H1 (cell line): ENCODE data around the gene IKZF3. TPM values are rescaled to one million over a fixed set of nuclear protein-coding genes. Genes with fewer than 3 reads are reported as not detected.

Experiments used
- CBX8 ChIP-seq: fragments of 300-800, 300-1000 bp; sonication (generic); IDR thresholded peaks from 2 replicates; pipeline ENCODE4 v1.7.1; 2016; ENCODE audit warnings: low read depth, low read length, borderline replicate concordance
- GABPA ChIP-seq: IDR thresholded peaks from 2 replicates; pipeline ENCODE4 v1.6.1; 2011; ENCODE audit warnings: mild to moderate bottlenecking, low read length, moderate library complexity, borderline replicate concordance; ENCODE audit not compliant: insufficient read depth
- RFX5 ChIP-seq: IDR thresholded peaks from 2 replicates; pipeline ENCODE4 v1.6.1; 2011; ENCODE audit warnings: low read depth, low read length, improper control_type of control experiment, borderline replicate concordance
- TAF7 ChIP-seq: optimal IDR thresholded peaks from 2 replicates; pipeline ENCODE3; 2011; ENCODE audit warnings: low read depth, mild to moderate bottlenecking, inconsistent platforms, low read length, moderate library complexity, borderline replicate concordance
- YY1 ChIP-seq: IDR thresholded peaks from 2 replicates; pipeline ENCODE4 v1.6.1; 2011; ENCODE audit warnings: low read depth, mild to moderate bottlenecking, low read length
- polyA plus RNA-seq, 7 experiments: library from polyadenylated mRNA; depleted of rRNA in 3 of 7; stranded (reverse) in 5 of 7; unstranded in 2 of 7; fragments of >200 nt in 5 of 7; fragments of 200-250 nt in 2 of 7; gene quantifications; 1 replicate in 5 of 7; 2 replicates in 1 of 7; 4 replicates in 1 of 7; pipeline versions ENCODE4 v1.2.1 to v1.2.3, GENCODE V29; 2011 to 2013; ENCODE audit warnings: missing spikeins in 2 of 7, mixed read lengths in 2 of 7
- total RNA-seq: library from RNA; stranded (reverse); fragmentation: NEBNext Ultra II Directional; extraction: Animal tissue kit (Norgen Biotek cat#: 25700); gene quantifications from 2 replicates; pipeline ENCODE4 v1.2.1, GENCODE V29; 2021
- TF ChIP-seq, protein P1 (sequence below), 3 experiments: IDR thresholded peaks; 1 replicate in 2 of 3; 2 replicates in 1 of 3; pipeline versions ENCODE4 v1.5.1 to v1.6.1; 2011; ENCODE audit warnings: low read length in 3 of 3, mild to moderate bottlenecking in 3 of 3, inconsistent platforms in 2 of 3, low read depth in 1 of 3, moderate library complexity in 1 of 3; ENCODE audit not compliant: insufficient read depth in 1 of 3; ENCODE audit errors: control extremely low read depth in 1 of 3
- TF ChIP-seq, protein P2 (sequence below): fragments of 300-600 bp; sonication (generic); IDR thresholded peaks from 2 replicates; pipeline ENCODE4 v1.7.1; 2012; ENCODE audit warnings: low read length, moderate library complexity, mild to moderate bottlenecking, inconsistent platforms; ENCODE audit not compliant: insufficient replicate concordance

The IKZF3 gene
- total and polyA plus RNA-seq, 2 of the 8 experiments (the other 6 are each of a cell fraction or from before 2014, with no cell fraction given), result 0.23 to 0.56 TPM

DNA sequence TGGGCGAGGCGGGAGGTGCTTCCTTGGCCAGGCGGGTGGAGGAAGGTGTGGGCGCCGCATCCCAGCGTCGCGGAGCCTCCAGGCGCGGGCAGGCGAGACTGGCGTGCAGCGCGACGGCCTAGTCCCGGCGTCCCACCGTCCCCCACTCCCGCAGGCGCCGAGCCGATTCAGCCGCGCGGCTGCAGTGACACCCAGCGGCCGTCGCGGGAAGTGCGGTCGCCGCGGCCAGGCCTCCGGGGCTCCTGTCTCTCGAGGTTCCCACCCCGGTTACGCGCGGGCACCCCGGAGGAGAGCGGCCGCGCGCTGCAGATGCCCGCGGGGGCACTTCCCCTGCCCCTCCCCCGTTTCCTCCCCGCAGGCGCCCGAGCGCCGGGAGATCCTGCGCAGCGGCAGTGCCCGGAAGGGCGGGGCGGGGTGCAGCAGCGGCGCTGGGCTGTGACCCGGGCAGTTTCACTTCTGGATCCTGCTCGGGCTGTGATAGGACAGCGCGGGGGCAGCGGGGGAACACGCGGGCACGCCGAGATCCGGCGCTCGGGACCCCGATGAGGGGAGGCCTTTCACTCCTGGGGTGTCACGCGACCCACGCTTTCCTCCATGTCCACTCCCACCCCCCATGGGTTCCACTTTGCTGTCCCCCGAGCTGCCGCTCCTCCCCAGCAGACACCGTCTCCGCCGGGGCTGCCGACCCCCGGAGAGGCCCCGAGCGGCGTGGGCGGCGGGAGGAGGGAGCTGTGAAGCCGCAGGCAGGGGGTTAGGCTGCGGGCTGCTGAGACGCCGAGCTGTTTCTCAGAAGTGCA, 109.8 kb downstream of the IKZF3 start (continued):
- no peak for TF ChIP-seq TAF7
- TF ChIP-seq, protein P1, sequence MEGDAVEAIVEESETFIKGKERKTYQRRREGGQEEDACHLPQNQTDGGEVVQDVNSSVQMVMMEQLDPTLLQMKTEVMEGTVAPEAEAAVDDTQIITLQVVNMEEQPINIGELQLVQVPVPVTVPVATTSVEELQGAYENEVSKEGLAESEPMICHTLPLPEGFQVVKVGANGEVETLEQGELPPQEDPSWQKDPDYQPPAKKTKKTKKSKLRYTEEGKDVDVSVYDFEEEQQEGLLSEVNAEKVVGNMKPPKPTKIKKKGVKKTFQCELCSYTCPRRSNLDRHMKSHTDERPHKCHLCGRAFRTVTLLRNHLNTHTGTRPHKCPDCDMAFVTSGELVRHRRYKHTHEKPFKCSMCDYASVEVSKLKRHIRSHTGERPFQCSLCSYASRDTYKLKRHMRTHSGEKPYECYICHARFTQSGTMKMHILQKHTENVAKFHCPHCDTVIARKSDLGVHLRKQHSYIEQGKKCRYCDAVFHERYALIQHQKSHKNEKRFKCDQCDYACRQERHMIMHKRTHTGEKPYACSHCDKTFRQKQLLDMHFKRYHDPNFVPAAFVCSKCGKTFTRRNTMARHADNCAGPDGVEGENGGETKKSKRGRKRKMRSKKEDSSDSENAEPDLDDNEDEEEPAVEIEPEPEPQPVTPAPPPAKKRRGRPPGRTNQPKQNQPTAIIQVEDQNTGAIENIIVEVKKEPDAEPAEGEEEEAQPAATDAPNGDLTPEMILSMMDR (IDR thresholded peaks at IDR 0.05; ENCODE audit: control extremely low read depth in 1 of 3, insufficient read depth in 1 of 3, low read depth in 1 of 3, low read length in 3 of 3), result peak; percentile 81 to 89 (median 89)
- TF ChIP-seq, protein P2, sequence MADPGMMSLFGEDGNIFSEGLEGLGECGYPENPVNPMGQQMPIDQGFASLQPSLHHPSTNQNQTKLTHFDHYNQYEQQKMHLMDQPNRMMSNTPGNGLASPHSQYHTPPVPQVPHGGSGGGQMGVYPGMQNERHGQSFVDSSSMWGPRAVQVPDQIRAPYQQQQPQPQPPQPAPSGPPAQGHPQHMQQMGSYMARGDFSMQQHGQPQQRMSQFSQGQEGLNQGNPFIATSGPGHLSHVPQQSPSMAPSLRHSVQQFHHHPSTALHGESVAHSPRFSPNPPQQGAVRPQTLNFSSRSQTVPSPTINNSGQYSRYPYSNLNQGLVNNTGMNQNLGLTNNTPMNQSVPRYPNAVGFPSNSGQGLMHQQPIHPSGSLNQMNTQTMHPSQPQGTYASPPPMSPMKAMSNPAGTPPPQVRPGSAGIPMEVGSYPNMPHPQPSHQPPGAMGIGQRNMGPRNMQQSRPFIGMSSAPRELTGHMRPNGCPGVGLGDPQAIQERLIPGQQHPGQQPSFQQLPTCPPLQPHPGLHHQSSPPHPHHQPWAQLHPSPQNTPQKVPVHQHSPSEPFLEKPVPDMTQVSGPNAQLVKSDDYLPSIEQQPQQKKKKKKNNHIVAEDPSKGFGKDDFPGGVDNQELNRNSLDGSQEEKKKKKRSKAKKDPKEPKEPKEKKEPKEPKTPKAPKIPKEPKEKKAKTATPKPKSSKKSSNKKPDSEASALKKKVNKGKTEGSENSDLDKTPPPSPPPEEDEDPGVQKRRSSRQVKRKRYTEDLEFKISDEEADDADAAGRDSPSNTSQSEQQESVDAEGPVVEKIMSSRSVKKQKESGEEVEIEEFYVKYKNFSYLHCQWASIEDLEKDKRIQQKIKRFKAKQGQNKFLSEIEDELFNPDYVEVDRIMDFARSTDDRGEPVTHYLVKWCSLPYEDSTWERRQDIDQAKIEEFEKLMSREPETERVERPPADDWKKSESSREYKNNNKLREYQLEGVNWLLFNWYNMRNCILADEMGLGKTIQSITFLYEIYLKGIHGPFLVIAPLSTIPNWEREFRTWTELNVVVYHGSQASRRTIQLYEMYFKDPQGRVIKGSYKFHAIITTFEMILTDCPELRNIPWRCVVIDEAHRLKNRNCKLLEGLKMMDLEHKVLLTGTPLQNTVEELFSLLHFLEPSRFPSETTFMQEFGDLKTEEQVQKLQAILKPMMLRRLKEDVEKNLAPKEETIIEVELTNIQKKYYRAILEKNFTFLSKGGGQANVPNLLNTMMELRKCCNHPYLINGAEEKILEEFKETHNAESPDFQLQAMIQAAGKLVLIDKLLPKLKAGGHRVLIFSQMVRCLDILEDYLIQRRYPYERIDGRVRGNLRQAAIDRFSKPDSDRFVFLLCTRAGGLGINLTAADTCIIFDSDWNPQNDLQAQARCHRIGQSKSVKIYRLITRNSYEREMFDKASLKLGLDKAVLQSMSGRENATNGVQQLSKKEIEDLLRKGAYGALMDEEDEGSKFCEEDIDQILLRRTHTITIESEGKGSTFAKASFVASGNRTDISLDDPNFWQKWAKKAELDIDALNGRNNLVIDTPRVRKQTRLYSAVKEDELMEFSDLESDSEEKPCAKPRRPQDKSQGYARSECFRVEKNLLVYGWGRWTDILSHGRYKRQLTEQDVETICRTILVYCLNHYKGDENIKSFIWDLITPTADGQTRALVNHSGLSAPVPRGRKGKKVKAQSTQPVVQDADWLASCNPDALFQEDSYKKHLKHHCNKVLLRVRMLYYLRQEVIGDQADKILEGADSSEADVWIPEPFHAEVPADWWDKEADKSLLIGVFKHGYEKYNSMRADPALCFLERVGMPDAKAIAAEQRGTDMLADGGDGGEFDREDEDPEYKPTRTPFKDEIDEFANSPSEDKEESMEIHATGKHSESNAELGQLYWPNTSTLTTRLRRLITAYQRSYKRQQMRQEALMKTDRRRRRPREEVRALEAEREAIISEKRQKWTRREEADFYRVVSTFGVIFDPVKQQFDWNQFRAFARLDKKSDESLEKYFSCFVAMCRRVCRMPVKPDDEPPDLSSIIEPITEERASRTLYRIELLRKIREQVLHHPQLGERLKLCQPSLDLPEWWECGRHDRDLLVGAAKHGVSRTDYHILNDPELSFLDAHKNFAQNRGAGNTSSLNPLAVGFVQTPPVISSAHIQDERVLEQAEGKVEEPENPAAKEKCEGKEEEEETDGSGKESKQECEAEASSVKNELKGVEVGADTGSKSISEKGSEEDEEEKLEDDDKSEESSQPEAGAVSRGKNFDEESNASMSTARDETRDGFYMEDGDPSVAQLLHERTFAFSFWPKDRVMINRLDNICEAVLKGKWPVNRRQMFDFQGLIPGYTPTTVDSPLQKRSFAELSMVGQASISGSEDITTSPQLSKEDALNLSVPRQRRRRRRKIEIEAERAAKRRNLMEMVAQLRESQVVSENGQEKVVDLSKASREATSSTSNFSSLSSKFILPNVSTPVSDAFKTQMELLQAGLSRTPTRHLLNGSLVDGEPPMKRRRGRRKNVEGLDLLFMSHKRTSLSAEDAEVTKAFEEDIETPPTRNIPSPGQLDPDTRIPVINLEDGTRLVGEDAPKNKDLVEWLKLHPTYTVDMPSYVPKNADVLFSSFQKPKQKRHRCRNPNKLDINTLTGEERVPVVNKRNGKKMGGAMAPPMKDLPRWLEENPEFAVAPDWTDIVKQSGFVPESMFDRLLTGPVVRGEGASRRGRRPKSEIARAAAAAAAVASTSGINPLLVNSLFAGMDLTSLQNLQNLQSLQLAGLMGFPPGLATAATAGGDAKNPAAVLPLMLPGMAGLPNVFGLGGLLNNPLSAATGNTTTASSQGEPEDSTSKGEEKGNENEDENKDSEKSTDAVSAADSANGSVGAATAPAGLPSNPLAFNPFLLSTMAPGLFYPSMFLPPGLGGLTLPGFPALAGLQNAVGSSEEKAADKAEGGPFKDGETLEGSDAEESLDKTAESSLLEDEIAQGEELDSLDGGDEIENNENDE, result no peak
- TF ChIP-seq YY1, result no peak
- TF ChIP-seq RFX5, result no peak
- TF ChIP-seq CBX8, result no peak
- peak; percentile 29; the same call in 1 of the 2 replicates for TF ChIP-seq GABPA
